ENCODE data around the gene TAS2R41. TPM values are rescaled to one million over a fixed set of nuclear protein-coding genes. Genes with fewer than 3 reads are reported as not detected.

The TAS2R41 gene
- total and polyA plus RNA-seq, 2 experiments from 2014 or later = not detected

GRCh38 chr7:143505838-143506237, 28.2 kb downstream of the TAS2R41 start:
- Histone ChIP-seq H3K27ac (no peak overlapping the region), H3K4me1 (ENCODE audit: low read depth) (no peaks in the 10 kb centered on the region), H3K9me3 (ENCODE audit: low read depth) (no peaks in the 10 kb centered on the region), H3K36me3 (no peaks in the 10 kb centered on the region), H3K27me3 (no peaks in the 10 kb centered on the region), H3K4me3 (no peak overlapping the region)
- TF ChIP-seq CTCF (IDR thresholded peaks at IDR 0.05; ENCODE audit: low read depth, low read length) = no peak
- DNase-seq (ENCODE audit: low read depth in 1 of 2, low spot score in 1 of 2) = no peak

GRCh38 chr7:143507094-143507518, 29.4 kb downstream of the TAS2R41 start:
- no peak for DNase-seq (ENCODE audit: low read depth in 1 of 2, low spot score in 1 of 2)
- H3K9me3 ChIP-seq (ENCODE audit: low read depth) = no peaks in the 10 kb centered on the region
- no peaks in the 10 kb centered on the region for H3K36me3 ChIP-seq
- no peak overlapping the region for H3K4me3 ChIP-seq
- no peak overlapping the region for H3K27ac ChIP-seq
- H3K27me3 ChIP-seq = no peaks in the 10 kb centered on the region
- no peak for TF ChIP-seq CTCF (IDR thresholded peaks at IDR 0.05; ENCODE audit: low read depth, low read length)
- no peaks in the 10 kb centered on the region for H3K4me1 ChIP-seq (ENCODE audit: low read depth)

- Histone ChIP-seq H3K27ac (no peak overlapping the region), H3K36me3 (no peaks in the 10 kb centered on the region), H3K4me1 (ENCODE audit: low read depth) (no peaks in the 10 kb centered on the region), H3K4me3 (no peak overlapping the region), H3K27me3 (no peaks in the 10 kb centered on the region), H3K9me3 (ENCODE audit: low read depth) (no peaks in the 10 kb centered on the region)
- DNase-seq (ENCODE audit: low read depth in 1 of 2, low spot score in 1 of 2) = no peak
- no peak for TF ChIP-seq CTCF (IDR thresholded peaks at IDR 0.05; ENCODE audit: low read depth, low read length)
These were observed 29.9 kb downstream of the TAS2R41 start for GRCh38 chr7:143507534-143508055.

- no peak overlapping the region for H3K27ac ChIP-seq
- no peaks in the 10 kb centered on the region for H3K4me1 ChIP-seq (ENCODE audit: low read depth)
- TF ChIP-seq CTCF (IDR thresholded peaks at IDR 0.05; ENCODE audit: low read depth, low read length) = no peak
- H3K27me3 ChIP-seq = no peaks in the 10 kb centered on the region
- H3K4me3 ChIP-seq = no peak overlapping the region
- no peak for DNase-seq (ENCODE audit: low read depth in 1 of 2, low spot score in 1 of 2)
- H3K9me3 ChIP-seq (ENCODE audit: low read depth) = no peaks in the 10 kb centered on the region
- H3K36me3 ChIP-seq = no peaks in the 10 kb centered on the region
These were observed 33.4 kb downstream of the TAS2R41 start for GRCh38 chr7:143510854-143511592.

GRCh38 chr7:143511593-143512047, 33.9 kb downstream of the TAS2R41 start:
- no peaks in the 10 kb centered on the region for H3K4me1 ChIP-seq (ENCODE audit: low read depth)
- DNase-seq (ENCODE audit: low read depth in 1 of 2, low spot score in 1 of 2) = no peak
- no peak for TF ChIP-seq CTCF (IDR thresholded peaks at IDR 0.05; ENCODE audit: low read depth, low read length)
- H3K36me3 ChIP-seq = no peaks in the 10 kb centered on the region
- no peak overlapping the region for H3K4me3 ChIP-seq
- no peaks in the 10 kb centered on the region for H3K27me3 ChIP-seq
- H3K9me3 ChIP-seq (ENCODE audit: low read depth) = no peaks in the 10 kb centered on the region
- no peak overlapping the region for H3K27ac ChIP-seq
